ENCODE results near the gene CYP19A1.
A peak's percentile ranks its signal among the peaks of the same experiment; 100 is the strongest.
"Not testable (repeated sequence)": the region's sequence is repeated elsewhere in the genome, so short reads cannot be mapped to it uniquely, and the experiment has no call there.

CYP19A1 gene

GRCh38 chr15:51201581-51201980 is 136.8 kb downstream of the CYP19A1 start:
- DNase-seq, result no peak

DNA sequence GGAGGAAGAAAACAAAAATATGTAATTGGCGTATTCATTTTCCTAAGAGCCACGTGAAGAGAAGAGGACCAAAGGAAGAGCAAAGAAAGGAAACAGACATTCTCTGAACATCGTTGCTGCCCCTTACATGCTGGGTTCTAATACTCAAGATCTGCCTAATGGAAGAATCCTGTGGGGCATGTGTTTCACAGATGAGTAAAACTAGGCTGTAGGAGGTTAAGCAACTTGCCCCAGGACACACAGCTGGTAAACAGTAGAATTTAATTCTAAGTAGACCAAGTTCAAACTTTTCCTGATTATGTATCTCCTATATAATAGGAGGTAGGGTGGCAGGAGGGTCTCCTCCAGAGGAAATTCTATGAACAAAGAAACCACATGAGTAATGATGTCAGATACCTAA is 137.6 kb downstream of the CYP19A1 start:
- no peak for DNase-seq

DNA sequence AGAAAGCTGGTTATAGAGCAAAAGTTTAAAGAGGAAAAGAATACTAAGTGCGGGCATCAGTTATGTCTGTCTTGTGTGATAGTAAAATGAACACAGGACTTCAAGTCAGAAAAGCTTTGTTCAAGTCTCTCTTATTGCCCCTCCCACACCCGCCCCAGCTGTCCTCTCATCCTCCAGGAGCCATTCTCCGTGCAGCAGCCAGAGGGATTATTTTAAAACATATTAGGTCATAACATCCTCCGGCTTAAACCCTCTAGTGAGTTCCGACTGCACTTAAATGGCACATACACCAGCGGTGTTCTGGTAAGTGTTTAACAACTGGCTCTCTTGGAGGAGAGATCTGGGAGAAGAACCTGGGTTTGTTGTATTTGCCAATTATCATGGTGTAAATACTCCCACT is 138.9 kb downstream of the CYP19A1 start:
- no peak for DNase-seq

DNA sequence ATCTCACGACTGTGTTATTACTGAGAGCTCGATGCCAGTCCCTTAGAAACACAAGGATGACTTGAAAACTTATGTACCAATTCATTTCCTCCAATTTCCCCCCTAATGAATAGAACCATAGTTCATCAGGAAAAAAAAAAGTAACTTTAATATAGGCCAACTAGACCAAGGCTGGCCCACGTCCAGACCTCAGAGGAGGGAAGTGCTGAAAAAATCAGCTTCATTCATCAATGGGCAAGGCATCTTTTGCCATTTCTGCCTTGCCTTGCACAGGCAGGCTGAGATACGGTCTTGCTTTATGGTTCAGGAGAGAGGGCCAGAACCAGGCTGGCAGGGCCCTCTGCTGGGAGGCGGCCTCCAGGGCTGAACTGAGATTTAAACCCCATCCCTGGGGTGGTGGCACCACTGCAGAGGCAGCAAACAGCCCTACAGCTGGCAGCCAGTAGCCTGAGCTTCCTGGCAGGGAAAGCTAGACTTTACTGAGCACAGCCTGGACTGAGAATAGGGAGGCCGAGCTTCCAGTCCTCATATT is 139.6 kb downstream of the CYP19A1 start:
- DNase-seq, result no peak

DNA sequence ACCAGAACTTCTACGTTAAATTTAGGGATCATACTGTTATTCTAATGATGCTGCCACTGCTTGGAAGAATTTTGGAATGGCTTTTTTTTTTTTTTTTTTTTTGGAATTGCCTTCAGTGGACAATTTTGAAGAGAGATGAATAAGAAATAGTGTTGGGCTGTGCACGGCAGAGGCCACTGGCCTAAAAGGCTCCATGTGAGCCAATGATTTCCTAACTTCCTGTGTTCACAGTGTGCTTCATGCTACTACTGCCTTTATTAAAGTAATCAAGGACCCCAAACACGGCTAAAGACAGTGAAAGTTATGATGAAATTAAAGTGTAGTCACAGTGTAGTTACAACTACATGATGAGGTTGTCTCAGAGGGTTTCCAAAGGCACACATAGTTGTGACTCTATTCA is 142.9 kb downstream of the CYP19A1 start:
- no peak for DNase-seq

- no peak for DNase-seq
Measured at GRCh38 chr15:51193979-51194378, 144.4 kb downstream of the CYP19A1 start.

DNA sequence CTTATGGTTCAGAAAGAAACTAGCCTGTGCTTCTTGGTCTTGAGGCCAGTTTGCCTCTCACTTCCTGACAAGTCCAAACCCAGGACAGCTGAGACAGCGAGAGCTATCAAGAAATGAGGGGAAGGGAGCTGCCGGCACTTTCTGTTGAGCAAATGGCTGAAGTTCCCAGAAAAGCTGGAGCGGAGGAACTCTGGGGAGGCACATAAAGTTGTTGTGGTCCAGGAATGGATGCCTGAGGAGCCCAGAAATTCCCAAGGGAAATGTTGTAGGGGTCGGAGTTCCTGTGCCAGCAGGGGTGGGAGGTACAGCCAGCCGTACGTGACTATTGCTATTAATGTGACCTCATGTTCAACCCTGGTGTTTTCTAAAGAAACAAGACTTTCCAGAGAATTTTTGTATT is 144.9 kb downstream of the CYP19A1 start:
- DNase-seq, result no peak

- peak; percentile 29 for DNase-seq
Measured at GRCh38 chr15:51192521-51193280, 145.7 kb downstream of the CYP19A1 start.

DNA sequence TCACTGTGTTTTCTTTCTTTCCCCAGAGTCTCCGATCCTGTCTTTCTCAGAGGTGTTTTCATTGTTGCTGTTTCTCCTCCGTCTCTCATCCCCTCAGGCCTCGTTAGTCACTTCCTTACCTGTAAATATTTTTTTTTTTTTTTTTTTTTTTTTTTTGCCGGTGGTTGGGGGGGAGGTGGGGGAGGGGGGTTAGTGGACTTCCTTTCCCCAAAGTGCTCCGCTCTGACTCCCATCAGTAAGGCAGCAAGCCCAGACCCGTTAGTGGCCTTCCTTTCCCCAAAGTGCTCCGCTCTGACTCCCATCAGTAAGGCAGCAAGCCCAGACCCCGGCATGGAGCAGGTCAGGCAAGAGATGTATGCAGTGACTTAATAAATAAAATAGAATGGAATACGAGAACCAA is 146.6 kb downstream of the CYP19A1 start:
- DNase-seq, result no peak

GRCh38 chr15:51191072-51191670 is 147.2 kb downstream of the CYP19A1 start:
- no peak for DNase-seq

DNA sequence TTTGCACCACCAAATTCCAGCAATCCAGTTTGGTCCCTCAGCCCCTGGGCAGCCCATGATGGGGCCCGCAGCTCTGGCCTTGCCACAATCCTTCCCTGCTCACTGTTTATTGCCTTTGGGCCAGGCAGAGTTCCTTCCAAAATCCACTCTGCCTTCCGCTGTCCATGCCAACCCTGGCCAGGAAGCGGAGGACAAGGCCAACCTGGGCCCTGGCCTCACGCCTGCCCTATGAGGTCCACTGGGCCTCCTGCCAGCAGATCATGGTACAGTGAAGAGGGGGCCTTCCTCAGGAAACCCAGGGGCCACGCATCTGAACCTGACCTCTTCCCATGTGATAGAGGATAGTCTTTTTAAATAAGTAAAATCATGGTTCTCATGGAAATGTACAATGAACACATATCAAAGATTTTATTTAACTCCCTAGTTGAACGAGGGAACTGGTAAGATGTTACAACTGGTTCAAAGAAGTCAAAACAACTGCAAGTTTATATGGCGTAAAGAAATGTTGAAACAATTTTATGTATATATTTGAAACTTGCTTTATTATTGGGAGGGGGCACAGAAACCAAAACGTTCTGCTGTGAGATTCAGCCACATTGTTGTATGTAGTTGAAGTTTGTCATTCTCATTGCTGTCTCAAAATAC is 147.8 kb downstream of the CYP19A1 start:
- DNase-seq, result no peak

DNA sequence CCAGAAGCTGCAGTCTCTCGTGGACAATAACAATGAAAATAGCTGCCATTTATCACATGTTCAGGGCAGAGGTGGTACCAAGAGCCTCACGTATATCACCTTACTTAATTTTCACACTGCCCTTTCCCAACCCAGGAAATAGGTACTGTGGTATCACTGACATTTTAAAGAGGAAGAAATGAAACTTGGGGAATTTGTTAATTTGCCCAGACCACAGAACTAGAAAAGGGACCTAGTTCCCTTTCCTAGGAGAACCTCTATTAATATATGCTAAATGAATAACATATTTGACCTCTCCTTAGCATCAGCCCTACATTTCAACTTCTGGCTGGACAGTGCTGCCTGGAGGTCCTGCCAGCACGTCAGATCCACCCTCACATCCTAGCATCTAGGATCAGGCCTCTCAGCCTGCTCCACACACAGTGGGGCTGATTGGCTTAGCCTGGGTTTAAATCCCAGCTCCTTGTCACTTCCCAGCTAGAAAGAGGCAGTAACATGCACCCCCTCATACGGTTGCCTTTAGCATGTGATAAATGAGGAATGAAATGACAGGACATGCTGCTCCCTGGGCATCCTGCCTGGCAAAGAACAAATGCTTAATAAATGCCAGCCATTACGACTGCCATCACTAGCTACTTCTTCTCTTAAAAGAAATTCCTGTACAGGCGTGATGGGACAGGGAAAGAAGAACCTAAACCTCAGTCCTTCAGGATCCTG is 148.6 kb downstream of the CYP19A1 start:
- DNase-seq, result no peak

DNA sequence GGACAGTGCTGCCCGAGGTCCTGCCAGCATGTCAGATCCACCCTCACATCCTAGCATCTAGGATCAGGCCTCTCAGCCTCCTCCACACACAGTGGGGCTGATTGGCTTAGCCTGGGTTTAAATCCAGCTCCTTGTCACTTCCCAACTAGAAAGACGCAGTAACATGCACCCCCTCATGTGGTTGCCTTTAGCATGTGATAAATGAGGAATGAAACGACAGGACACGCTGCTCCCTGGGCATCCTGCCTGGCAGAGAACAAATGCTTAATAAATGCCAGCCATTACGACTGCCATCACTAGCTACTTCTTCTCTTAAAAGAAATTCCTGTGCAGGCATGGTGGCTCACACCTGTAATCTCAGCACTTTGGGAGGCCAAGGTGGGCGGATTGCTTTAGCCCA is 149.6 kb downstream of the CYP19A1 start:
- DNase-seq, result not testable (repeated sequence)

GRCh38 chr15:51186891-51187290 is 151.5 kb downstream of the CYP19A1 start:
- no peak for DNase-seq

GRCh38 chr15:51186181-51186705 is 152.2 kb downstream of the CYP19A1 start:
- DNase-seq, result no peak

- DNase-seq, result no peak
Measured at GRCh38 chr15:51185213-51186159, 152.9 kb downstream of the CYP19A1 start.

GRCh38 chr15:51184627-51185026 is 153.8 kb downstream of the CYP19A1 start:
- DNase-seq, result no peak

- no peak for DNase-seq
Measured at GRCh38 chr15:51183076-51183475, 155.3 kb downstream of the CYP19A1 start.

- DNase-seq, result no peak
Measured at GRCh38 chr15:51181905-51182304, 156.5 kb downstream of the CYP19A1 start.

DNA sequence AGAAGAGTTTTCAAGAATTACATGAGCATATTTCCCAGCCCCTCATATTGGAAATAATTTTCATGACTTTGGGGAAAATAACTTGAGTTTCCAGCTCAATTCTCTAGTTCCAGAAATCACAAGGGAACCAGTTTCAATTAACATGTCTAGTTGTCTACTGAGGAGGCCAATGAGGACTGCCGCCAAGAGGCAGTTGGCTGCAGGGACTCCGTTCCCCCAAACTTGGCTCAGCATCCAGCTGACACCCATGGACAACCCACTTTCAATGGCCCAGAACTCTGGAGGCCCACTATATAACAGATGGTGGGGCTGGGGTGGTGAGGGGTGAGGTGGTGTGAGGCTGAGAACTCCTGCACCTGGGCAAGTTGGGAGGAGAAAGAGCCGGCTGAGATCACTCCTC is 157.2 kb downstream of the CYP19A1 start:
- no peak for DNase-seq

DNA sequence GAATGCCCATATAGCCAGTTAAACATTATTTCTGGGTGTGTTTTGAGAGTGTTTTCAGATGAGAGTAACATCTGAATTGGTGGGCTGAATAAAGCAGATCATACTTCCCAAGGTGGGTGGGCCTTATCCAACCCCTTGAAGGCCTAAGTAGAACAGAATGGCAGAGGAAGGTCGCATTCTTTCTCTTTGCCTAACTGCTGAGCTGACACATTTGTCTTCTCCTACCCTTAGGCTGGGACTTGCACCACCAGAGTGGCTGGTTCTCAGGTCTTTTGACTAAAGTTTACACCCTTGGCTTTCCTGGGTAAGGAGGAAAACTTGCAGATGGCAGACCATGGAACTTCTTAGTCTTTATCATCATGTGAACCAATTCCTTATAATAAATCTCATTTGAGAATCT is 157.9 kb downstream of the CYP19A1 start:
- DNase-seq, result no peak

DNA sequence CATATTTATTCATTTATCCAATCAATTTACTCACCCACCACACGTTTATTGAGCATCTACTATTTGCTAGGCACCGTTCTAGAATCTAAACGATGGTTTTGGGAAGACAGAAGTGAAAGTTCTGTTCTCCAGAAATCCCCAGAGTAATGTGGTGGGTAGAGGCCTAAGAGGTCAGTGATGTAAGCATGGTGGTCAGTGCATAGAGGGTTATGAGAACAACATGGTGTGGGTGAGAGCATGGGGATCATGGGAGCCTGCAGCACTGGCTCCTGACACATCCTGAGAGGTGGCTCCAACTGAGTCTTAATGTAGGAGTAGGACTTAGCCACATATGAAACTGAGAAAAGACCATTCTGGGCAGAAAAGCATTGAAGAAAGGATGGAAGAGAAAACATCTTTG is 158.4 kb downstream of the CYP19A1 start:
- no peak for DNase-seq
